ENCODE results near the gene FRAT1. TPM values are rescaled to one million over a fixed set of nuclear protein-coding genes. Genes with fewer than 3 reads are reported as not detected.

Gene FRAT1
- polyA plus RNA-seq, 1 donor, result 1.8 TPM

DNA sequence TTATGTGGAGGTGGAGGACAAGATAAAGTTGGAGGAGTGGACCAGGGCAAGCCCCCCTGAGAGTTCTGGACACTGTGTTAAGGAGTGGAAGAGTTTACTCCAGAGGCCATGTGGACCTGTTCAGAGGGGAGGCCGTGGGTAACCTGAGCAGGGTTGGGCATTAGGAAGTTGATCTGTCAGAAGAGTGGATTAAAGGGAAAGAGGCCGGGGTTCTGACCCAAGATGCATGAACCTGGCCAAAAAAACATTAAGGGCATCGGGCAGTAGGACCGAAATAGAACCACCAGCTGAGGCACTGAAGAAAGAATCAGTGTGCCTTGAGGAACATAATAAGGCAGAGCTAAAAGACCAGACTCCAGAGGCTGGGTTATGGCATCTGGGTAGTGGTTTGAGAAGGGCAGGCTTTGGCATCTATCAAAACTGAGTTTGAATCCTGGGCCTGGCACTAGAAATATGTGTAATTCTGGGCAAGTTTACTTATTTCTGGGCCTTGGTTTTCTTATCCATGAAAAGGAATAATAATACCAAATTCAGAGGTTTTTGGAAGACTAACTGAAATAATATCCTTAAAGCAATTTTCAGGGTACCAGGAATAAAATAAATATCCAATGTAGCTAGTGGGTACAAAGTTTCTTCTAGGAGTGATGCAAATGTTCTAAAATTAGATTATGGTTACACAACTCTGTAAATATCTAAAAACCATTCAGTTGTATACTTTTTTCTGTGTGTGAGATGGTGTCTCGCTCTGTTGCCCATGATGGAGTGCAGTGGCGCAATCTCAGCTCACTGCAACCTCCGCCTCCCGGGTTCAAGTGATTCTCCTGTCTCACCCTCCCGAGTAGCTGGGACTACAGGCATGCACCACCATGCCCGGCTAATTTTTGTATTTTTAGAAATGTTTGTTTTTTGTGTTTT lies 10.9 kb upstream of the FRAT1 start:
- DNase-seq, result no peak

GRCh38 chr10:97311111-97311626 lies 7.9 kb upstream of the FRAT1 start:
- no peak for DNase-seq

GRCh38 chr10:97312897-97313296 lies 6.2 kb upstream of the FRAT1 start:
- DNase-seq, result no peak

- DNase-seq, result no peak
These were observed 4.4 kb upstream of the FRAT1 start for GRCh38 chr10:97314671-97315070.

- no peak for DNase-seq
These were observed 804 bp downstream of the FRAT1 start for GRCh38 chr10:97319671-97320479.

- no peak for DNase-seq
These were observed 1.5 kb downstream of the FRAT1 start for GRCh38 chr10:97320480-97321031.

DNA sequence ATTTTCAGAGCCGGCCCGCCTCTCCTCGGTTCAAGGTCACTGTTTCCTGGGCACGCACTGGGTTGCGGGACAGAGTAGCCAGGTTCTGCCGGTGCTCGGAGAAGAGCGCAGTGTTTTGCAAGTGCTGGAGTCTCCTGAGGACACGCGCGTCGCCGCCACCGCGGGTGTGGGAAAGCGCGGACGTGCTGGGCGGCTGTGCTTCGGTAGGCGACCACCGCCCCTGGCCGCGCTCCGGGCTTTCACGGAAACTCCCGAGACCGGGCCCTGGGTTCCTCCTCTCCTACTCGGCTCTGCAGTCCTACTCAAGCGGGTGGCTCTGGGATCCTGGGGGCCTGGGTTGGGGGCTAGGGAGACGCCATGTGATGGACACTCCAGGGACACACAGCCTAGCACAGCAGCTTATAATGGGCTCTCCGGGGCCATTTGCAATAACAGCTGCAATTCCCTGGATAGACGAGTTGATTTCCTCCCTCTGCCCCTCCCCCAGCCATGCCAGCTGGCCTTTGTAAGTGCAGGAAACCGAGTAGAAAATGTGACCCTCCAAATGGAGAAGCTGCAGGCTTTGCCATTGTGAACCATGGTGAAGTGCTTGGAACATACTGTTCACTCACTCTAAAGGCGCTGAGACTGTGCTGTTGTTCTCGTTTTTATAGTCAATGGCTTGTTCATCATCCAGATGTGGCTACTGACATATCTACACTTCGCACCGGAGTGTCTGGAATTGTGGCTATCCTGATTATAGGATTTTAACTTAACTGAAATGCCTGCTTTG lies 2.1 kb downstream of the FRAT1 start:
- DNase-seq, result no peak

DNA sequence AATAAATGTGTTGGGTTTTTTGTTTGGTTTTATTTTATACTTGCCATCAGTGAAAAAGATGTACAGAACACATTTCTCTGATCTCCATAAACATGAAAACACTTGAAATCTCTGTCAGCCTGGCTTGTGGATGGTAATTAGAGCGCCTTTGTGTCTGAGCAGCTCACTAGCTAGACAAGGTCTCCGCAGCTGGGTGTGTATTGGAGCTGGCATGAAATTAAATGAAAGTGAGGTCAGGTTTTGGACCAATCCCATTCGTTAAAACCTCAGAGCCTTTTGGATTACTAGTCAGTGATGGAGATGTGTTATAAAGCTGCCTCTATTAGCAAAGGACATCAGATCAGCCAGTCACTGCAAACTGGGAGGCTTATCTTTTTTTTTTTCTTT lies 2.7 kb downstream of the FRAT1 start:
- DNase-seq, result no peak

DNA sequence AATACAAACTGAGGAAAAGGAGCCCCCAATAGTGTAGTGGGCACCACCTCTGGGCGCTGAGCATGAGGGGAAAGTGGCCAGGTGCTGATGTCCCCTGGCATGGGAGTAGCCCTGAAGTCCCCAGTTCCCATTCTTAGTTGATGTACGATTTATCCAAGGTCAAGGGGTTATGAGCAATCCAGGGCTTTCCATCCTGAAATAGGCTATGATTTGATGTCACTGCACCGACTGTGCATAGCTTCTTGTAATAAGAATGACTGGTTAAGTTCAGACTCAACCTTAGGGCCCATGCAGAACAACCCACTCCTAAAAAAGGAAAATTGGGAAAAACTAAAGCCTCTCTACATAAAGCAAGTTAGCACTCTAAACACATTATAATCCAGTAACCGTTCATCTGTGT lies 4.4 kb downstream of the FRAT1 start:
- no peak for DNase-seq

GRCh38 chr10:97325754-97326153 lies 6.7 kb downstream of the FRAT1 start:
- no peak for DNase-seq

DNA sequence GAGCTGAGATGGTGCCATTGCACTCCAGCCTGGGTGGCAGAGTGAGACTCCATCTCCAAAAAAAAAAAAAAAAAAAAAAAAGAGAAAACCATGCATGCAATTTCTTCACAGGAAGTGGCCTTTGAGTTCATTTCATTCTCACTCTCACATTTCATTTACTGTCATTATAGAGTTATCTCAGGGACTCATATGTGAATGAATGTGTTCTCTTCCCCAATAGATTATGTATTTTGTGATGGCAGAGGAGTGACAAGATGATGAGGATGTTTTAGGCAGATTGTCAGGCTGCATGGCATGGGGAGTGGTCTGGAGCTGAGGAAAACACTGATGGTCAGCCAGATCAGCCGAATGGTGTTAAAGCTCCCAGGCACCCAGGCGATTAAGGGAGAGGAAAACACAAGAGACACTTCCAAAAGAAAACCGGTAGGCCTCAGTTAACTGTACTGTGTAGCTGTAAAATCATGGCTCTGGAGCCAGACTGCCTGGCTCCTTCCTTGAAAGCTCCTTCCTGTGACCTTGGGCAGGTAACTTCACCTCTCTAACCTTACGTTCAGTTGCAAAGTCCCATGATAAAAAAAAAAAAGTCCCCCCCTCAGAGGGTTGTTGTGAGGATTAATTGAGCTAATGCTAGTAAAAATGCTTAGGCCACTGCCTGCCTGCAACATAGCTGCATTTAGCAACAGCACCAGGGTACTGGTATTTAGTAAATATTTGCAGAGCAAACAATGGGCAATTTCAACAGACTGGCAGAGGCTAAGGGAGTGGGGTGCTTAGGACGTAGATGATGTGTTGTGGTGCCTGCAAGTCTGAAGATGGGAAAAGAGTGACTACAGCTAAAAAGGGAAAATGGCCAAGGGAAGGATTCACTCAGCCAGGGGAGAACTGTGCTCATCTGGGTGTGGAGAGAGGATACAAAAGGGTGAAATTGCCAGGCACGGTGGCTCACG lies 8.6 kb downstream of the FRAT1 start:
- DNase-seq, result no peak

DNA sequence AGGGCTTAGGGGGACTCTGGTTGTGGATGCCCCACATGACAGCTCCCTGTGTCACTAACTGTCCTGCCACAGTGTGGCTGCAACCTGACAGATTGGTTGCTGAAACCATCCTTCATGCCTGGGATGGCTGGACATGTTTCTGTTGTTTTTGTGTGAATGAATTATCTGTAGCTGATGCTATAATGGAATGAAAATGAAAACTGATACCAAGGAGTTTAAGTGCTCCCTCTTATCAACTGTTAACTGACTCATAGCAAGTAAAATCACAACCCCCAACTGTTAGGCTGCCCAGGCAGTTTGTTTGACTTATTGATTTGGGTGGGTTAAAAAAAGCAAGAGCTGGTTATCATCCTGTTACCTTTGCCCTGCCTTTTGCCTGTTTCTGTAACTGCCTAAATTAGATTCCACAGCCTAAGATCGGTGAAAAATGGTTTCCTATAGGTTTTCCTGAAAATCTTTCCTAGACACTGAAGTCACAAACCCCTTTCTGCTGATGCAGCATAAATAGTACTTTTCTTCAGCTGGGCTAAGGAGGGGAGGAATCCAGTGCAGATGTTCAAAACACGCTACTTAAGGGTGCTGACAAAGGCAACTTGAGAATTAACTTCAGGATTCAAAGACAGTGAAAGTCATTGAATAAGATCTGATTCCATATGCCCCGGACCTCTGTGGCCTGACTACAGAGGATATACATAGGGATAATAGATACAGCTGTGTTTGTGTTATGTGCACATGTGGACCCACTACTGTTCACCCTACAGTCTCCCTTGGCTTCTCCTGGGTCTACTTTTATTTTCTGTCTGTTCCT lies 9.8 kb downstream of the FRAT1 start:
- no peak for DNase-seq

GRCh38 chr10:97329766-97330165 lies 10.7 kb downstream of the FRAT1 start:
- no peak for DNase-seq

DNA sequence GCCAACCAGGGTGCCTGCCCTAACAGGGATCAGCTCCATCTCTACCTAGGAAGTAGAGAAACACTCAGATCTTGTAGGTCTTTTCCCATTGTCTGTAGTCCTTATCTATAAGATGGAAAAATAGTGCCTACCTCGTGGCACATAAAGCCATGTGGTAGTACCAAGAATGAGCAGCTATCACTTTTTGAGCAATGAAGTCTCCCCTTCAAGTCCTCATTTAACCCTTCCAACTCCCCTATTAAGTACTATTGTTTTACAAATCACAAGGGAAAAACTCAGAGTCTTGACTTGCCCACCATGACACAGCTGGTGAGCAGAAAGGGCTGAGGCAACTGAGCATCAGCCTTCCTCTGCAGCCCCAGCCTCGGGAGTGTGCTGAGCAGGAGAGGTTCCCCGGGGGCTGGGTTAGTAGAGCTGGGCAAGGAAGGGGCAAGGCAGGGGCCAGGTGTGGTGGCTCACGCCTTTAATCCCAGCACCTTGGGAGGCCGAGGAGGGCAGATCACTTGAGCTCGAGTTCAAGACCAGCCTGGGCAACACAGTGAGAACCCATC lies 12.2 kb downstream of the FRAT1 start:
- DNase-seq, result no peak

DNA sequence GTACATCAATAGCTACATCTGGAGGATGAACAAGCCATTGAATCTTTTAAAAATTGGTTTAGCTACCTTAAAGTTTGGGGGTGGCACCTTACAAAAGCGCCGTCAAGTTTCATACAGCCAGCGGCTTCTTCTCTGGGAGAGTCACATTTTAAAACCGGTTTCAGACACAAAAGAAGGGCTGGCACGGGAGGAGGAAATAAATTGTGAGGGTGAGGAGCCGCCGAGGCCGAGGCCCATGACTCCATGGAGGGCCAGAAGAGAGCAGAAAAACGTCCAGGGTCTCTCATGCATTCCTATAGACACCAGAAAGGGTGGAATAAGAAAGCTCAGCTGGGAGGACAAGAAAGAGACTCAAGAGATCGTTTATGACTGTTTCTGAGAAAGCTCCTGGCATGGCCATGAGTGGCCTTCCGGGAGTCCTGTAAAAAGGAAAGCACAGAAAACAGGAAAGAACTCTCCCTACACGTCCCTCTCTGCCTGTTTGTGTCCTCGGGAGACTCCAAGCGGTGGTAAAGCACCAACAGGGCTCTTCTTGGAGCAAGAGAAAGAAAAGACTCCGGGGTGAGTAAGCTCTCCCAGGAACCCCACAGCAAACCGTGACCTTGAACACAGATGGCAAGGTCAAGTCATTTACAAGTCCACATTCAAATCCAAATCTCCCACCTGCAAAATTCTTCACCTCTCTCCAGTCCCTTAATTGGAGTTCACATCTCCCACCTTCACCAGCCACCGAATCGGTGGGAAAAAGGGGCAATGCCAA lies 13.7 kb downstream of the FRAT1 start:
- DNase-seq, result no peak

DNA sequence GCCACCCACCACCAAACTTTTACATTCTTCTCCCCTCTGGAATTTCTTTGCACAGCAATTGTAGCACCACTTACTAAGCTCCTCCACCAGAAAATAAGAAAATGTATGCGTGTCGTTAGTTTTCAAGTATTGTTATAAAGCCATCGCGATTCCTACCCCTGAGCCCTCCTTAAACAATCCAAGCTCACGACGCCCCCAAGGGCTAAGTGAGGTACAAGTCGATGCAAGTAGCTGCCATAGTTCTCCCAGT lies 14.2 kb downstream of the FRAT1 start:
- DNase-seq, result no peak

DNA sequence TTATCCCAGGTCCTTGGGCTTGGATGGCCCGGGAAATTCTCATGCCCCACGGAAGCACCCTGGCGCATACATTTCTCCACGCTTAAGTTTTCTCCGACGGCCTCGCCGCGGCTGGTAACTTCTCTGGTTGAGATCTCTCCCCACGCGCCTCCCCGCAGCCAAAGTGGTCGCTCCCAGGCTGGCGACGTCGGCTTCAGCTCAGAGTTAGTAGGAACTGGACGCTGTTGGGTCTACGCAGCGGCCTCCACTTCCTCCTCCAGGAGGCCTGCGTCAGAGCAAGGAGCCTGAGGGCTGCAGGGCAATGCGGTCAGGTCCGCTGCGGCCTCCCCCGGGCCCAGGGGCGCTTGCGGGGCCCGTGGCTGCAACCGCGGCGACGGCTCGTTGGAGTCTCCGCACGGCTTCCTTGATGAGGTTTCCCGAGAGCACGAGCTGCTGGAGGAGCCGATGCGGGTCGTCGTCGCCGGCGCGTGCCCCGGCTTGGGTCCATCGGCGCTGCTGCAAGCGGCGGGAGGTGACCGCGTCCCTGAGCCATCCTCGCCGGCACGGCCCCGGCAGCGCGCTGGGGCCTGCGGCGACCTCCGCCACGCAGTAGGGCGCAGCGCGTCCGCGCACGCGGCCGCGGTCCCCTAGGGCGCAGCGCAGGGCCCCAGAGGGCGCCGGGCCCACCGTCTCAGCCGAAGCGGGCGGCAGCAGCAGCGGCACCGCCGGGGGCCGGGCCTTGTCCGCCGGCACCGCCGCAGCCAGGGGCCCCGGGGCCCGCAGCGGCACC lies 14.7 kb downstream of the FRAT1 start:
- DNase-seq, result no peak

DNA sequence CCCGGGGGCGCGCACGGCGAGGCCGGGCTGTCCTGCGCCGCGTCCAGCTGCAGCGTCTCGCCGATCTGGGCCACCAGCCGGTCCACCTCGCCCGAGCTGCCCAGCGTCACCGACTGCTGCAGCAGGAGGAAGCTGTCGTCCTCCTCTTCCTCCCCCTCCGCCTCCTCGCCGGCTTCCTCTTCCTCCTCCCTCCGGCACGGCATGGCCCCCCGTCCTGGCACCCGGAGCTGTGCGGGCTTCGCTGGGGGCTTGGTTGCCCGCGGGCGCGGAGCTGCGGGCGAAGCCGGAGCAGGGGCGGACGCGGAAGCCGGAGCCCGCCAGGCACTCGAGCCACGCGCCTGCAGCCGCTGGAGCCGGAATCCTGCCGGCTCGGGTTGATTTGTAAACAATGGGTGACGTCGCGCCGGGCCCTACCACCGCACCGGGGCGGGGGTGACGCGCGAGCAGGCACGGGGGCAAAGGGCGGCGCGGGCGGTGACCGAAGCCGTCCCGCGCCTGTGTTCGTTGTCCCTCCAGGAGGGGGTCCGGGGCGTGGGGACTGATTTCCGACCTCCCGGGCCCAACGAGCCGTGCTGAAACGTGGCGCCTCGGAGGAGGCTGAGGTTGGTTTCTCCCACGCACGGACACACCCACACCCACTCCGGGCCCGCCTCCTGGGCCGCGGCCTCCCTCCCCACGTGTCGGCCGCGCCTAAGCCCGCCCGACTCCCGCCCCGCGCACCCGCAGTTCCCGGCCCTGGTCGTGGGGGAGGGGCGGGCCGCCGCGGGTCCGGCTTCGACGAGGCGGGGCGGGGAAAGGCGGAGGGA lies 15.5 kb downstream of the FRAT1 start, which contains the start of gene FRAT2:
FRAT2 (minus strand) TSS at position 360 of the 806 bp plus-strand sequence; CDS start at position 203, 157 bp downstream.
- DNase-seq, result peak; percentile 96
